NCI-H524 (cell line): ENCODE measurements around the gene OGDH.
A peak's percentile ranks its signal among the peaks of the same experiment; 100 is the strongest.

ENCODE experiments used
- DNase-seq, 2 experiments: peaks; one replicate each; lab custom pipeline; 2025; lab: John Stamatoyannopoulos, UW

The OGDH gene

GRCh38 chr7:44637788-44638594, 31.6 kb downstream of the OGDH start:
- DNase-seq: no peak

- DNase-seq: peak in 1 of 2 experiments; percentile 13
Observed at GRCh38 chr7:44638611-44639557, 32.5 kb downstream of the OGDH start.

- DNase-seq: no peak
Observed at GRCh38 chr7:44639671-44640321, 33.4 kb downstream of the OGDH start.

GRCh38 chr7:44643206-44643605, 36.8 kb downstream of the OGDH start:
- DNase-seq: no peak

- no peak for DNase-seq
Observed at GRCh38 chr7:44645254-44645653, 38.8 kb downstream of the OGDH start.

GRCh38 chr7:44645696-44646095, 39.3 kb downstream of the OGDH start:
- DNase-seq: no peak

GRCh38 chr7:44646176-44646920, 39.9 kb downstream of the OGDH start:
- no peak for DNase-seq

- no peak for DNase-seq
Observed at GRCh38 chr7:44646921-44647636, 40.7 kb downstream of the OGDH start.

GRCh38 chr7:44647981-44648714, 41.7 kb downstream of the OGDH start:
- DNase-seq: no peak

- no peak for DNase-seq
Observed at GRCh38 chr7:44650242-44650641, 43.8 kb downstream of the OGDH start.

- no peak for DNase-seq
Observed at GRCh38 chr7:44650772-44651171, 44.3 kb downstream of the OGDH start.

- no peak for DNase-seq
Observed at GRCh38 chr7:44652535-44652934, 46.1 kb downstream of the OGDH start.

GRCh38 chr7:44654255-44654796, 47.9 kb downstream of the OGDH start:
- DNase-seq: no peak

GRCh38 chr7:44655341-44655740, 48.9 kb downstream of the OGDH start:
- DNase-seq: no peak

- no peak for DNase-seq
Observed at GRCh38 chr7:44658979-44659378, 52.6 kb downstream of the OGDH start.

GRCh38 chr7:44661233-44661632, 54.8 kb downstream of the OGDH start:
- DNase-seq: no peak

- DNase-seq: no peak
Observed at GRCh38 chr7:44664780-44665461, 58.5 kb downstream of the OGDH start.

GRCh38 chr7:44665531-44666213, 59.2 kb downstream of the OGDH start:
- no peak for DNase-seq

GRCh38 chr7:44666566-44666965, 60.1 kb downstream of the OGDH start:
- DNase-seq: no peak
